ENCODE results near the gene ABTB2. TPM values are rescaled to one million over a fixed set of nuclear protein-coding genes. Genes with fewer than 3 reads are reported as not detected.
A peak's percentile ranks its signal among the peaks of the same experiment; 100 is the strongest.

ABTB2 gene
- total and polyA plus RNA-seq, 4 donors: 0.73 to 3.3 (median 2.7) TPM

DNA sequence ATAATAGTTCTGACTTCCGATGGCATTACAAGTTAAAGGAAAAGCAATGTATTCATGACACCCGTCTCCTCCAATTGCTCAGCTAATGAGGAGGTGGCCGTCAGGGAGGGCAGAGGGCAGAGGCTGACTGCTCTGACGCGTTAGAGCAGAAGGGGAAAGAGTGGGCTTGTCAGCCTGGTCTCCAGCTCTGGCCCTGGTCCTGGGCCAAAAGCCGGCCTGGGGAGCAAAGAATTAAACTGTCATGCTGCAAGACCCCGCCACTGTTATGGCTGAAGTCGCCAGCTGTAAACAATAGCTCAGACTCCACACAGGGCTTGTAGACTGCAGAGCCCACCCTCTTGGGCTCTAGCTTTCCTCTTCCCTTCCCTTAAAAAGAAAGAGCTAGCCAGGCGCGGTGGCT is 132.7 kb downstream of the ABTB2 start:
- ATAC-seq (ENCODE audit: insufficient read depth, low FRiP score) (no peak), DNase-seq (peak; percentile 80 to 85 (median 82))
- H3K4me1 ChIP-seq (ENCODE audit: control insufficient read depth in 5 of 5, insufficient read depth in 5 of 5, low read length in 5 of 5): peaks cover 0 to 38% (median 11%) of the 10 kb centered on the region in 5 donors
- no peaks in the 10 kb centered on the region for H3K27me3 ChIP-seq (ENCODE audit: control insufficient read depth in 3 of 3, insufficient read depth in 3 of 3, low read length in 2 of 3)
- H3K27ac ChIP-seq (ENCODE audit: low read depth in 1 of 2, low read length in 1 of 2): no peak overlapping the region
- no peak for TF ChIP-seq CTCF (IDR thresholded peaks at IDR 0.05; ENCODE audit: control extremely low read depth, extremely low read depth)
- no peaks in the 10 kb centered on the region for H3K36me3 ChIP-seq (ENCODE audit: control insufficient read depth in 4 of 4, insufficient read depth in 4 of 4, low read length in 4 of 4)
- no peaks in the 10 kb centered on the region for H3K9me3 ChIP-seq (ENCODE audit: control insufficient read depth in 4 of 4, insufficient read depth in 3 of 4, low read length in 3 of 4)
- 74 to 86% methylated on average over 10 of the region's 10 CpGs for WGBS, 2 donors
- H3K4me3 ChIP-seq: no peak overlapping the region
- H3K9ac ChIP-seq (ENCODE audit: insufficient read depth in 1 of 2, low read length in 2 of 2): no peak overlapping the region

DNA sequence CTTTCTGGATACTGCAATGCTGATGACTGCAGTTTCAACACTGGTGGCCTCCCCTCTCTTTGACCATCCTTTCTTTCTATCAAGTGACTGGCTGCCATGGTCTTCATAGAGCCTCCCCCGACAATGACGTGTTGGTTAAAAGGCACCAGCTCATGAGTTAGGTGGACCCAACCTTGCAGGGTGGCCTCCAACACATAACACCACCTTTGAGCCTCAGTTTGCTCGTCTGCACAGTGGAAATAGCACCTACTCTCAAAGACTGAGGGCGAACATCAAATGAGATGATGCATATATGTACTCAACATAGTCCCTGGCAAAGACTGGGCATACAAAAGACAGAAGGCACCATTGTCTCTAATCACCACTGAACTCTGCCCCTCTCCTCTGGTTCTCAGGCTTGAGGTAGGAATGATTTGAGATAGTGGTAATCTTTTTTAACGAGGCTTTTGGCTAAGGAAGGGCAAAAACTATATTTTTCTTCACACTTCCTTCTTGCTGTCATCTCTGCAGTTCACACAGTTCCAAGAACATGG is 133.3 kb downstream of the ABTB2 start:
- TF ChIP-seq CTCF (IDR thresholded peaks at IDR 0.05; ENCODE audit: control extremely low read depth, extremely low read depth): no peak
- DNase-seq: no peak
- no peaks in the 10 kb centered on the region for H3K36me3 ChIP-seq (ENCODE audit: control insufficient read depth in 4 of 4, insufficient read depth in 4 of 4, low read length in 4 of 4)
- H3K4me3 ChIP-seq: no peak overlapping the region
- ATAC-seq (ENCODE audit: insufficient read depth, low FRiP score): no peak
- 85 to 90% methylated on average over 5 of the region's 5 CpGs for WGBS, 2 donors
- peaks cover 0 to 44% (median 17%) of the 10 kb centered on the region in 5 donors for H3K4me1 ChIP-seq (ENCODE audit: control insufficient read depth in 5 of 5, insufficient read depth in 5 of 5, low read length in 5 of 5)
- H3K27me3 ChIP-seq (ENCODE audit: control insufficient read depth in 3 of 3, insufficient read depth in 3 of 3, low read length in 2 of 3): no peaks in the 10 kb centered on the region
- no peak overlapping the region for H3K27ac ChIP-seq (ENCODE audit: low read depth in 1 of 2, low read length in 1 of 2)
- H3K9ac ChIP-seq (ENCODE audit: insufficient read depth in 1 of 2, low read length in 2 of 2): no peak overlapping the region
- no peaks in the 10 kb centered on the region for H3K9me3 ChIP-seq (ENCODE audit: control insufficient read depth in 4 of 4, insufficient read depth in 3 of 4, low read length in 3 of 4)

- Histone ChIP-seq H3K9ac (ENCODE audit: insufficient read depth in 1 of 2, low read length in 2 of 2) (peak overlapping the region in 1 of 2 donors; percentile 15), H3K9me3 (ENCODE audit: control insufficient read depth in 4 of 4, insufficient read depth in 3 of 4, low read length in 3 of 4) (no peaks in the 10 kb centered on the region), H3K27me3 (ENCODE audit: control insufficient read depth in 3 of 3, insufficient read depth in 3 of 3, low read length in 2 of 3) (no peaks in the 10 kb centered on the region), H3K4me1 (ENCODE audit: control insufficient read depth in 5 of 5, insufficient read depth in 5 of 5, low read length in 5 of 5) (peaks cover 0 to 45% (median 17%) of the 10 kb centered on the region in 5 donors), H3K4me3 (no peak overlapping the region), H3K36me3 (ENCODE audit: control insufficient read depth in 4 of 4, insufficient read depth in 4 of 4, low read length in 4 of 4) (no peaks in the 10 kb centered on the region), H3K27ac (ENCODE audit: low read depth in 1 of 2, low read length in 1 of 2) (no peak overlapping the region)
- 94 to 95% methylated on average over 2 of the region's 2 CpGs for WGBS, 2 donors
- DNase-seq: no peak
- ATAC-seq (ENCODE audit: insufficient read depth, low FRiP score): no peak
- TF ChIP-seq CTCF (IDR thresholded peaks at IDR 0.05; ENCODE audit: control extremely low read depth, extremely low read depth): no peak
Observed at GRCh38 chr11:34223907-34224306, 133.9 kb downstream of the ABTB2 start.
